GM12872 (cell line): ENCODE measurements around the gene C1orf74.

Experiments used
- TF ChIP-seq, protein P1 (sequence below): IDR thresholded peaks from 3 replicates; pipeline ENCODE4 v1.5.1; 2011; ENCODE audit warnings: low read depth, mild to moderate bottlenecking, low read length, moderate library complexity; ENCODE audit not compliant: insufficient read depth

The C1orf74 gene

GRCh38 chr1:209749205-209749604, 35.2 kb downstream of the C1orf74 start:
- TF ChIP-seq, protein P1, sequence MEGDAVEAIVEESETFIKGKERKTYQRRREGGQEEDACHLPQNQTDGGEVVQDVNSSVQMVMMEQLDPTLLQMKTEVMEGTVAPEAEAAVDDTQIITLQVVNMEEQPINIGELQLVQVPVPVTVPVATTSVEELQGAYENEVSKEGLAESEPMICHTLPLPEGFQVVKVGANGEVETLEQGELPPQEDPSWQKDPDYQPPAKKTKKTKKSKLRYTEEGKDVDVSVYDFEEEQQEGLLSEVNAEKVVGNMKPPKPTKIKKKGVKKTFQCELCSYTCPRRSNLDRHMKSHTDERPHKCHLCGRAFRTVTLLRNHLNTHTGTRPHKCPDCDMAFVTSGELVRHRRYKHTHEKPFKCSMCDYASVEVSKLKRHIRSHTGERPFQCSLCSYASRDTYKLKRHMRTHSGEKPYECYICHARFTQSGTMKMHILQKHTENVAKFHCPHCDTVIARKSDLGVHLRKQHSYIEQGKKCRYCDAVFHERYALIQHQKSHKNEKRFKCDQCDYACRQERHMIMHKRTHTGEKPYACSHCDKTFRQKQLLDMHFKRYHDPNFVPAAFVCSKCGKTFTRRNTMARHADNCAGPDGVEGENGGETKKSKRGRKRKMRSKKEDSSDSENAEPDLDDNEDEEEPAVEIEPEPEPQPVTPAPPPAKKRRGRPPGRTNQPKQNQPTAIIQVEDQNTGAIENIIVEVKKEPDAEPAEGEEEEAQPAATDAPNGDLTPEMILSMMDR, result no peak

DNA sequence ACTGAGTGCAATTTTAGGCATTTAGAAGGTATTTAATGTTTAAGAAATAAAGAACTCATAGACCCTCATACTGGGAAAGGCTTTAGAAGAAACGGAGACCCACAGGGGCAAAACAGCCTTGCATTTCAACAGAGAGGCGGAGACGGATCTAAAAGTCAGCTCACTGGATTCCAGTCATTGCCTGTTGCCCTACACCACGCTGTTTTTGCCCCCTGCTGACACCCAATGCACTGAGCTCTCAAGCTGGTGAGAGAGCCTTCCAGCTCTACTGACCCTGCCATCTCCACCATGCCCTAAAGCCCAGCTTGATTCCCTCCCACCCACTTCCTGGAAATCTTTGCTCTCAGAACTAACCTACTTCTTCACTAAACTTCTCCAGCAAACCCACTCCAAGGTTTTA, 35.7 kb downstream of the C1orf74 start:
- TF ChIP-seq, protein P1, result no peak

GRCh38 chr1:209747580-209748262, 36.6 kb downstream of the C1orf74 start:
- TF ChIP-seq, protein P1, result peak; percentile 91

DNA sequence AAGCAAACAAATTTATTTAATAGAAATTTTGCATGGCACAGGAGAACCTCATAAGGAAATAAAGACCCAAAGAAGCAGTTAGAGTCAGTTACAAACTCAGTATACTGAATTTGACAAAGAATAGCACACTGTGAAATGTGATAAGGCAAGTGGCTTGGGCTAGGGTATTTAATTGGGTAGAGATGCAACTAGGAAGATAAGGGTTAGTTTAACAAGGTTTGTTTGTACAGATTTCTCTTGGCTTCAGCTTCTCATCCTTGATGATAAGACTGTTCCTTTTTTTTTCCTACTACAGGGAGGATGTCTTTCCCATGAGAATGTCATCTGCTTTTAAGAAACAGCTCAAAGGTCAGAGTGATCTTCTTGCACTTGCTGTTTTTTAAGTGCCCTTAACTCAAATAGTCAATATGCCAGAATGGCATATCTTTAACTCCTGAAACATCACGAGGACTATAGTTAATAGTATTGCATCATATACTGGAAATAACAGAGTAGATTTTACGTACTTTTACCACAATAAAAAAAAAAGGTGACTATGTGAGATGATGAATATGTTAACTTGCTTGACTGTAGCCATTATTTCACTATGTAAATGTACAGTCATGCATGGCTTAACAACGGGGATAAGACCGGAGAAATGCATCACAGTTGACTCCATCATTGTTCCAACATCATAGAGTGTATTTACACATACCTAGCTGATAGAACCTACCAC, 37.8 kb downstream of the C1orf74 start:
- TF ChIP-seq, protein P1, result no peak

DNA sequence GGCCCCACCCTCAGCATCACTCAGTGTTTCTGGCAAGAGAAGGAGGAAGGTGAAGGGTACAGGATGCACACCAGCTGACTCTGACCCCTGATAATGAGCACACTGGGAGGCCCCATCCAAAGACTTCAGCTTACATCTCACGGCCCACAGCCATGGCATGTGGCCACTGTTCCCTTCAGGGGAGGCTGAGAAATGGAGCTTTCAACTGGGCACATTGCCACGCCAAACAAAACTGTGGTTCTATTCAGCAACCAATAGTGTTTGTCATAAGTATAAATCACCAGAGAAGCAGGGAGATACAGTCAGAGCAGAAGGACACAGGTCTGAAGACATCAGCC, 41.2 kb downstream of the C1orf74 start:
- TF ChIP-seq, protein P1, result no peak

- TF ChIP-seq, protein P1, result no peak
These were observed 41.8 kb downstream of the C1orf74 start for GRCh38 chr1:209742409-209743144.

DNA sequence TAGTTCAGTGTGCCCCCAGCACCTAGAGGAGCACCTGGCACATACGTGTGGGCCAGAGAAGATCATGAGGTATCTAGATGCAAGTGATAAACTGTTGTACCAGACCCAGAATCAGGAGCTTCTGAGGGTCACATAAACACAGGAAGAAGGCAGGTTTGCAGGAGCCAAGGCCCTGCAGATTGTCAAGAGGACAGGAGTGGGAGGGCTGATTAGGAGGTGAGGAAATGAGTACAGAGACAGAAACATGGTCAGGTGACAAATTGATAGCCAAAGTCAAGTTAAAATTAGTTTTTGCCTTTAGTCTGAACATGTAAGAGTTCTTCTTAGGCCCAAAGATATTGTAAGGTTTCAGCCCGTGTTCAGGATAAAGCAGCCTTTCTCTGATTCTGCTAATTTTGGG, 42.5 kb downstream of the C1orf74 start:
- TF ChIP-seq, protein P1, result no peak
